Measurements from ENCODE around the gene CCDC169.

Gene CCDC169

GRCh38 chr13:36190771-36191170 lies 106.8 kb downstream of the CCDC169 start:
- TF ChIP-seq CTCF (IDR thresholded peaks at IDR 0.05; ENCODE audit: low read depth, low read length) (no peak), EZH2phosphoT487 (IDR thresholded peaks at IDR 0.05; ENCODE audit: low read depth) (no peak)
- no peaks in the 10 kb centered on the region for H3K27me3 ChIP-seq (ENCODE audit: low read depth, low read length)

GRCh38 chr13:36188441-36188840 lies 109.2 kb downstream of the CCDC169 start:
- H2AFZ ChIP-seq (ENCODE audit: low read depth, low read length): no peak overlapping the region
- no peaks in the 10 kb centered on the region for H3K27me3 ChIP-seq (ENCODE audit: low read depth, low read length)
- no peak overlapping the region for H3K27ac ChIP-seq (ENCODE audit: low read length)
- H3K4me2 ChIP-seq (ENCODE audit: low read length): no peak overlapping the region
- H4K20me1 ChIP-seq (ENCODE audit: insufficient read depth, low read length): no peaks in the 10 kb centered on the region
- no peak overlapping the region for H3K9ac ChIP-seq (ENCODE audit: low read length)
- H3K36me3 ChIP-seq (replicated peaks; ENCODE audit: low read depth, low read length): no peaks in the 10 kb centered on the region
- TF ChIP-seq CTCF (IDR thresholded peaks at IDR 0.05; ENCODE audit: low read depth, low read length) (no peak), EZH2phosphoT487 (IDR thresholded peaks at IDR 0.05; ENCODE audit: low read depth) (no peak)
- no peaks in the 10 kb centered on the region for H3K79me2 ChIP-seq (ENCODE audit: low read length)
- H3K4me3 ChIP-seq (ENCODE audit: low read length): no peak overlapping the region
- H3K4me1 ChIP-seq (ENCODE audit: low read length): peaks cover 14% of the 10 kb centered on the region; the same call in 1 of the 2 replicates
- no peaks in the 10 kb centered on the region for H3K9me3 ChIP-seq (ENCODE audit: insufficient read depth, low read length)

More at GRCh38 chr13:36190771-36191170, 106.8 kb downstream of the CCDC169 start:
- H3K4me1 ChIP-seq (ENCODE audit: low read length): peaks cover 14% of the 10 kb centered on the region; the same call in 1 of the 2 replicates
- H3K4me3 ChIP-seq (ENCODE audit: low read length): no peak overlapping the region
- no peak overlapping the region for H3K4me2 ChIP-seq (ENCODE audit: low read length)
- no peaks in the 10 kb centered on the region for H3K9me3 ChIP-seq (ENCODE audit: insufficient read depth, low read length)
- no peaks in the 10 kb centered on the region for H3K36me3 ChIP-seq (replicated peaks; ENCODE audit: low read depth, low read length)
- no peaks in the 10 kb centered on the region for H3K79me2 ChIP-seq (ENCODE audit: low read length)
- H4K20me1 ChIP-seq (ENCODE audit: insufficient read depth, low read length): no peaks in the 10 kb centered on the region
- H2AFZ ChIP-seq (ENCODE audit: low read depth, low read length): no peak overlapping the region
- H3K9ac ChIP-seq (ENCODE audit: low read length): no peak overlapping the region
- H3K27ac ChIP-seq (ENCODE audit: low read length): no peak overlapping the region

GRCh38 chr13:36183901-36184300 lies 113.7 kb downstream of the CCDC169 start:
- H3K4me2 ChIP-seq (ENCODE audit: low read length): no peak overlapping the region
- H3K27me3 ChIP-seq (ENCODE audit: low read depth, low read length): no peaks in the 10 kb centered on the region
- H3K4me1 ChIP-seq (ENCODE audit: low read length): no peaks in the 10 kb centered on the region
- H4K20me1 ChIP-seq (ENCODE audit: insufficient read depth, low read length): no peaks in the 10 kb centered on the region
- no peaks in the 10 kb centered on the region for H3K36me3 ChIP-seq (replicated peaks; ENCODE audit: low read depth, low read length)
- H3K4me3 ChIP-seq (ENCODE audit: low read length): no peak overlapping the region
- no peak overlapping the region for H3K9ac ChIP-seq (ENCODE audit: low read length)
- no peak for TF ChIP-seq EZH2phosphoT487 (IDR thresholded peaks at IDR 0.05; ENCODE audit: low read depth)
- no peak for TF ChIP-seq CTCF (IDR thresholded peaks at IDR 0.05; ENCODE audit: low read depth, low read length)
- H3K79me2 ChIP-seq (ENCODE audit: low read length): no peaks in the 10 kb centered on the region
- H2AFZ ChIP-seq (ENCODE audit: low read depth, low read length): no peak overlapping the region
- no peak overlapping the region for H3K27ac ChIP-seq (ENCODE audit: low read length)
- no peaks in the 10 kb centered on the region for H3K9me3 ChIP-seq (ENCODE audit: insufficient read depth, low read length)

All from OCI-LY3 (cell line).